T47D (cell line): ENCODE measurements around the gene NDUFAF5.

ENCODE experiments used
- DNase-seq, 2 experiments: peaks; one replicate each; pipeline versions ENCODE4 v3.0.0 to v3.0.0-alpha.2; 2011 to 2012; ENCODE audit warnings: low read depth in 1 of 2, low spot score in 1 of 2
- JUND ChIP-seq: IDR thresholded peaks from 2 replicates; pipeline ENCODE4 v1.6.1; 2012; ENCODE audit warnings: low read depth
- in situ Hi-C: cut with HindIII; loops from 2 replicates; pipeline ENCODE4 v1.10.0; 2016; ENCODE audit warnings: low sequenced_read_pairs, low pct_unique_long_range_greater_than_20kb

The NDUFAF5 gene

GRCh38 chr20:13851279-13851678 lies 66.5 kb downstream of the NDUFAF5 start:
- TF ChIP-seq JUND: no peak
- DNase-seq: no peak
- in situ Hi-C loops: no loop called here

- in situ Hi-C loops: no loop called here
- TF ChIP-seq JUND: no peak
- DNase-seq: no peak
These were observed 67.5 kb downstream of the NDUFAF5 start for GRCh38 chr20:13852306-13852705.

GRCh38 chr20:13855613-13856012 lies 70.8 kb downstream of the NDUFAF5 start:
- no peak for DNase-seq
- no peak for TF ChIP-seq JUND
- in situ Hi-C loops: no loop called here

GRCh38 chr20:13856354-13856753 lies 71.5 kb downstream of the NDUFAF5 start:
- TF ChIP-seq JUND: no peak
- no peak for DNase-seq
- in situ Hi-C loops: no loop called here

- in situ Hi-C loops: no loop called here
- TF ChIP-seq JUND: no peak
- peak in 1 of 2 experiments; percentile 44 for DNase-seq
These were observed 72.5 kb downstream of the NDUFAF5 start for GRCh38 chr20:13857304-13857703.

GRCh38 chr20:13857961-13858360 lies 73.1 kb downstream of the NDUFAF5 start:
- in situ Hi-C loops: no loop called here
- DNase-seq: no peak
- TF ChIP-seq JUND: no peak

- TF ChIP-seq JUND: no peak
- in situ Hi-C loops: no loop called here
- DNase-seq: no peak
These were observed 73.6 kb downstream of the NDUFAF5 start for GRCh38 chr20:13858439-13858838.

GRCh38 chr20:13858871-13859270 lies 74.0 kb downstream of the NDUFAF5 start:
- in situ Hi-C loops: no loop called here
- no peak for DNase-seq
- TF ChIP-seq JUND: no peak

- TF ChIP-seq JUND: no peak
- in situ Hi-C loops: no loop called here
These were observed 77.4 kb downstream of the NDUFAF5 start for GRCh38 chr20:13862245-13862644.

GRCh38 chr20:13863244-13863643 lies 78.4 kb downstream of the NDUFAF5 start:
- in situ Hi-C loops: no loop called here
- TF ChIP-seq JUND: no peak
- no peak for DNase-seq

More at GRCh38 chr20:13862245-13862644, 77.4 kb downstream of the NDUFAF5 start:
- no peak for DNase-seq

- in situ Hi-C loops: no loop called here
- DNase-seq: no peak
- TF ChIP-seq JUND: no peak
These were observed 80.3 kb downstream of the NDUFAF5 start for GRCh38 chr20:13865156-13865555.

- DNase-seq: no peak
- in situ Hi-C loops: no loop called here
- TF ChIP-seq JUND: no peak
These were observed 81.0 kb downstream of the NDUFAF5 start for GRCh38 chr20:13865791-13866351.

GRCh38 chr20:13868331-13868730 lies 83.5 kb downstream of the NDUFAF5 start:
- TF ChIP-seq JUND: no peak
- DNase-seq: no peak
- in situ Hi-C loops: no loop called here

GRCh38 chr20:13870170-13870748 lies 85.4 kb downstream of the NDUFAF5 start:
- TF ChIP-seq JUND: no peak
- in situ Hi-C loops: no loop called here
- DNase-seq: no peak
